Prostate gland (tissue), 2 donors: Measurements from ENCODE around the gene WWP2.
"Not testable (repeated sequence)": the region's sequence is repeated elsewhere in the genome, so short reads cannot be mapped to it uniquely, and the experiment has no call there.

ENCODE experiments used
- CTCF ChIP-seq, 4 experiments: fragments of 200-600 bp in 2 of 4; fragments of 450-650 bp in 2 of 4; sonication (generic) in 2 of 4; IDR thresholded peaks; 1 replicate in 3 of 4; 2 replicates in 1 of 4; pipeline ENCODE4 v1.5.1; 2016 to 2019; ENCODE audit warnings: antibody characterized with exemption in 4 of 4, mild to moderate bottlenecking in 2 of 4, moderate library complexity in 2 of 4
- POLR2A ChIP-seq: fragments of 450-650 bp; IDR thresholded peaks from one replicate; pipeline ENCODE4 v1.6.1; 2016; ENCODE audit warnings: antibody characterized with exemption, mild to moderate bottlenecking

- not testable (repeated sequence) for TF ChIP-seq CTCF (IDR thresholded peaks at IDR 0.05); POLR2A
Observed at GRCh38 chr16:69729030-69729429, 33.1 kb upstream of the WWP2 start.
